ENCODE measurements around the gene HASPIN.

GRCh38 chr17:3747805-3748204 is 24.1 kb downstream of the HASPIN start:
- TF ChIP-seq CTCF (IDR thresholded peaks at IDR 0.05; ENCODE audit: low read depth, low read length) (no peak), MAX (IDR thresholded peaks at IDR 0.05; ENCODE audit: low read depth, low read length) (no peak)

All from NB4 (cell line).